ENCODE measurements around the gene INCA1.

- TF ChIP-seq POLR2A (IDR thresholded peaks at IDR 0.05) (no peak), CTCF (IDR thresholded peaks at IDR 0.05) (no peak)
Observed at GRCh38 chr17:4969551-4970173, 27.7 kb downstream of the INCA1 start.
